Left renal cortex interstitium (tissue), 4 donors: ENCODE measurements around the gene STIMATE. TPM values are rescaled to one million over a fixed set of nuclear protein-coding genes. Genes with fewer than 3 reads are reported as not detected.
A peak's percentile ranks its signal among the peaks of the same experiment; 100 is the strongest.

ENCODE experiments used
- DNase-seq, 4 donors: peaks; one replicate each; pipeline ENCODE4 v3.0.0-alpha.2; 2013; ENCODE audit warnings: low read depth in 4 of 4, low spot score in 2 of 4, missing footprints in 1 of 4
- polyA plus RNA-seq, 4 donors: library from polyadenylated mRNA; unstranded; fragments of 120-200 nt; gene quantifications; one replicate each; pipeline ENCODE4 v1.2.1, GENCODE V29; 2013; ENCODE audit not compliant: insufficient read length in 4 of 4

The STIMATE gene
- polyA plus RNA-seq = 10 to 100 TPM; 15.5 to 17.5 (median 16.8) TPM

- peak in 3 of 4 donors; percentile 30 to 47 (median 40) for DNase-seq
These were observed at the start of gene STIMATE for GRCh38 chr3:52897130-52898122. STIMATE (minus strand) TSS chr3:52897548; CDS start chr3:52897450, 98 bp downstream.

- DNase-seq = no peak
These were observed 42.3 kb upstream of the STIMATE start for GRCh38 chr3:52939600-52939999.

GRCh38 chr3:52934630-52935530 lies 37.5 kb upstream of the STIMATE start:
- DNase-seq = peak in 2 of 4 donors; percentile 5 to 24

GRCh38 chr3:52931889-52932288 lies 34.5 kb upstream of the STIMATE start:
- no peak for DNase-seq

GRCh38 chr3:52931328-52931727 lies 34.0 kb upstream of the STIMATE start:
- no peak for DNase-seq

GRCh38 chr3:52930748-52931147 lies 33.4 kb upstream of the STIMATE start:
- DNase-seq = no peak

GRCh38 chr3:52926554-52926953 lies 29.2 kb upstream of the STIMATE start:
- DNase-seq = no peak

- no peak for DNase-seq
These were observed 28.3 kb upstream of the STIMATE start for GRCh38 chr3:52925405-52926313.

- DNase-seq = no peak
These were observed 26.6 kb upstream of the STIMATE start for GRCh38 chr3:52923963-52924362.

GRCh38 chr3:52920841-52921240 lies 23.5 kb upstream of the STIMATE start:
- no peak for DNase-seq

- no peak for DNase-seq
These were observed 19.7 kb upstream of the STIMATE start for GRCh38 chr3:52917044-52917443.

GRCh38 chr3:52915294-52915693 lies 17.9 kb upstream of the STIMATE start:
- DNase-seq = no peak

- DNase-seq = no peak
These were observed 15.8 kb upstream of the STIMATE start for GRCh38 chr3:52912885-52913731.

GRCh38 chr3:52910823-52911222 lies 13.5 kb upstream of the STIMATE start:
- no peak for DNase-seq

GRCh38 chr3:52907497-52907896 lies 10.1 kb upstream of the STIMATE start:
- DNase-seq = no peak

GRCh38 chr3:52904552-52904951 lies 7.2 kb upstream of the STIMATE start:
- no peak for DNase-seq

- no peak for DNase-seq
These were observed 6.7 kb upstream of the STIMATE start for GRCh38 chr3:52904000-52904399.

- DNase-seq = no peak
These were observed 735 bp downstream of the STIMATE start for GRCh38 chr3:52896613-52897012.

- no peak for DNase-seq
These were observed 1.2 kb downstream of the STIMATE start for GRCh38 chr3:52896151-52896550.
